OCI-LY7 (cell line): Measurements from ENCODE around the gene ZNF181.

Experiments
- CTCF ChIP-seq: fragments of 200-600 bp; sonication (generic); conservative IDR thresholded peaks from 2 replicates; pipeline ENCODE4 v1.5.1; 2014; ENCODE audit warnings: mild to moderate bottlenecking, antibody characterized with exemption, low read length, moderate library complexity, mixed read lengths
- EZH2phosphoT487 ChIP-seq: fragments of 200-600 bp; sonication (generic); IDR thresholded peaks from 2 replicates; pipeline ENCODE4 v1.6.1; 2018; ENCODE audit warnings: low read depth, borderline replicate concordance, mild to moderate bottlenecking, mixed run types, antibody characterized with exemption, low read length, moderate library complexity, mixed read lengths

- no peak for TF ChIP-seq CTCF
- TF ChIP-seq EZH2phosphoT487: no peak
Measured at GRCh38 chr19:34788074-34788473, 54.0 kb downstream of the ZNF181 start.
